HG02840 (cell line): ENCODE data around the gene RFTN2.
"Not testable (repeated sequence)": the region's sequence is repeated elsewhere in the genome, so short reads cannot be mapped to it uniquely, and the experiment has no call there.

Experiments used
- ATAC-seq: cut with Tn5 transposase; IDR thresholded peaks from one replicate; pipeline ENCODE4 v1.9.1; 2021; ENCODE audit warnings: mild to moderate bottlenecking, moderate library complexity, moderate number of reproducible peaks; ENCODE audit not compliant: unreplicated experiment, low FRiP score

RFTN2 gene

DNA sequence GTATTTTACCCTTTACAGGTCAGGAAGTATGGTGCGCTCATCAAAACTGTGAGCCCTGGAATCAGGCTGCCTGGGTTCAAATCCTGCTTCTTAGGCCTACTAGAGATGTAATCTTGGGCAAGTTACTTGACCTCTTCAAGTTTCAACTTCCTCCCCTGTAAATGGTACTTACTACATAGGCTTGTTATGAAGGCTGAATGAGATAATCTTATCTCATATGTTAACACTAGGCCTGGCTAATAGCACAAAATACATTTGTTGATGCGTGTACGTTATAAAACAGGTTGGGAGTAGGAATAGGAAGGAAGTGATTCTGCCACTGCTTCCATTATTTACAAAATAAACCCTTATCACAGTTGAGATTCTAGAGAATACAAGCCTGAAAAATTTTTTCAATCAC, 1.7 kb upstream of the RFTN2 start:
- ATAC-seq: no peak

DNA sequence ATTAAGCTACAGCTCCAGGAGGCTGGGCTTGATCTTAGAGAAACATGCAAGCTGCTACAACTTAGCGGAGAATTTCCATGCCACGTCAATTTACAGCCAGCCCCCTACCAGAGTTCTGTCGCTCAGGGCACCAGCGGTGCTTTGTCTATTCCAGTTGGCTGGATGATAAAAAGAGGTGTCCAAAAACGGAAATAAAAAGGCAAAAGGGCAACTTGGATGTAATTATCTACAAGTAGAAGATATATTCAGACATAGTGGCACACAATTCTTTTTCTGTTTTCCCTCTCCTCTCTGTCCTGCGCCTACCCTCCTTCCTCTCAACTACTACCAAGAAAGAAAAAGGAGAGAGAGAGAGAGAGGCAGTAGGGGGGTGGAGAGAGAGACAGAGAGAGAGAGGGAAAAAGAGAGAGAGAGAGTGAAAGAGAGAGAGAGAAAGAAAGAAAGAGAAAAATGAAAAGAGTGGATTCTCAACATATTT, 363 bp upstream of the RFTN2 start:
- ATAC-seq: no peak

DNA sequence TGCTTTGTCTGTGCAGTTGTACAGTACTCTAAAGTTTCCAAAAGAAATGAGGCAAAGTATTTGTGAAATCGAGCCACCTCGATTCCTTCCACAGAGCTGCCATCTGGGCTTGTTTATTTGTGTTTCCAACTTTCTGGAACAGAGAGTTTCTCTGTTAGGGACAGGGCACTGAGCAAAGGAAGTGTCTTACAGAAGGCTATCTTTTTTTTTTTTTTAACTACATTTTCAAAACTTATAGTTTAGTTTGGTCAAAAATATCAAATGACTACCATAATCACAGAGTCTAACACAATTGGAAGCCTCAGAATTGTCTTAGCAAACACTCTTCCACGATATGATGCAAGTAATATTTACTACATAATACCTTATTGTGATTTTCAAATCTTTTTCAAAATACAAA, 796 bp downstream of the RFTN2 start:
- no peak for ATAC-seq

DNA sequence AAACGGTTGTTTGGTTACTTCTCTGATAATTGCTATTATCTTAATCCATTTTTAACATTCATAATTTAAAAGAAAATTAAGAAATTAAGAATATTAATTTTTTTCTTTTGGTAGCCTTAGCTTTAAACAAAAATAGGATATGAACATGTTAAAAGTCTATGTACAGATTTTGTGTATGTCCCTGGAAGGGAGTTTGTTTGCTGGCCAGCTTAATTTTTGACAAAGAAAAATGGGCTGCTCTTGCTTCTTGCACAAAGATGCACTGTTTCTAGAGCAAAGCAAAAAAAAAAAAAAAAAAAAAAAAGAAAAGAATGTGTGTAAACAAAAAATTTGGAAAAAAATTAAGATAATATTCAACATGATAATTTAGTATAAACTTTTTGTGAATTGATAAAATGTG, 1.3 kb downstream of the RFTN2 start:
- no peak for ATAC-seq

DNA sequence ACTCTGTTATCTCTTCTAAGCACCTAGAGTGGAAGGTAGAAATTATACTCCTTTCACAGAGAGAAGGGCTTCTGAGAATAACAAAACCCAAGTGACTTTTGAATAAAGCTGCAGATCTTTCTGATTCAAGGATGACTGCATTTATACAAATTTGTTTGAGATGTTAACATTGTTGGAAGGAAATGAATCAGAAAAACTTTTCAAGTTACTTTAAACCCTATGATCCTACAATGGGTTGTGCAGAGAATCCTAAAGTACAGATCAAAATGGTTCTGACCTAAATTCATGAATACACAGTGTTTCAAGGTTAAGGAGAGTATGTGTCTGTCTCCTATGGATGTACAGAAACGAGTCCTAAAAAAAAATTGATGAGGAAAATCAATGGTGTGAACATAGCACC, 1.8 kb downstream of the RFTN2 start:
- no peak for ATAC-seq

DNA sequence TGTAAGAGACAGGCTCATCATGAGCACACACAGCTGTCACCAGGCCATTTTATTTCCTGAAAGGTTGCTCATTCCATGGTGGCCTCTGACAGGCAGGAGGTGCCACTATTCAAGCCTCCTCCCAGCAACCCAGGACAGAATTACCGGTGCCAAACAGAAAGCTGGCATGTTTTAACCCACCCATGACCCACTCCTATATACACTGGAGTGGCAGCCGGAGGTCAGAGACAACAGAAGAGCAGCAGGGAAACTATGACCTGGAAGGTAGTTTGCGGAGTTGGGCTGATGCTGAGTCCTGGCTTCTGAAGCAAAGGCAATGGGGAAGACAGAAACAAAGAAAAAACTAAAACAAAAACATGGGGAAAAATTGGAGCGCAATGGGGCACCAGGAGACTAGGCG, 2.3 kb downstream of the RFTN2 start:
- ATAC-seq: no peak

DNA sequence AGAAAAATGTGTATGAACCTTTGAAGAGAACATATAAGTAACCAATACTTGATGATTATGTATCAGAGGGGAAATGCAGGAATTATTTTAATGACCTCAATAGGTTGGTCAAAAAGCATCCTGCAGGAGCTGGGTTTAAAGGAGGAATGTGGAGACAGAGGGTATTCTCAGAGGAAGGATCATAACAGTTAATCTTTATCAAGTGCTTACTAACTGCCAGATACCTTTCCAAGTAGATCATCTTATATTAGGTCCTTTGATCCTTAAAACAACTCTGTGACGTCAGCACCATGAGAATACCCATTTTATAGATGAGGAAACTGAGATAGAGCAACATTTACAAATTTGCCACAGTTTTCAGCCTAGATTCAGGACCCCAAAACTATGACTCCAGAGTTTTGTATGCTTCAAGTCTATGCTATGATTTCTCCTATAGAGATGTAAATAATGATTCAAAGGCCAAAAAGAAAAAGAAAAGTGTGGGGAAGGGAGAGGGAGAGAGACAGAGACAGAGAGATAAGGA, 3.0 kb downstream of the RFTN2 start:
- no peak for ATAC-seq

DNA sequence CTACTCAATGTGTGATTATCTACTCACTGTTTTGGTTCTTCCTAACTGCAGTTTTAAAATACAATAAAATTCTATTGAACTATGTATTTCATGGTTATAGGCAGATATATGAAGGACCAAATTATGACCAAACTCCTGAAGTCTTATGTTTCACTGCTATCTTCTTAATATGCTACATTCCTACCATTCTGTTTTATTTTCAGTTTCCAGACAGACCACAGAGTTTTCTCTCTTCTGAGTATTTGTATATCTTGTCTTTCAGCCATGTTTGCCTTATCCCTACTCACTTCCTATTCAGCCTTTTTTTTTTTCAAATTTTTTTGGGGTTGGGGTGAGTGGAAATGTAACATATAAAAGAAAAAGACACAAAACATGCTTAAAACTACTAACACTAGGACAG, 6.3 kb downstream of the RFTN2 start:
- ATAC-seq: no peak

DNA sequence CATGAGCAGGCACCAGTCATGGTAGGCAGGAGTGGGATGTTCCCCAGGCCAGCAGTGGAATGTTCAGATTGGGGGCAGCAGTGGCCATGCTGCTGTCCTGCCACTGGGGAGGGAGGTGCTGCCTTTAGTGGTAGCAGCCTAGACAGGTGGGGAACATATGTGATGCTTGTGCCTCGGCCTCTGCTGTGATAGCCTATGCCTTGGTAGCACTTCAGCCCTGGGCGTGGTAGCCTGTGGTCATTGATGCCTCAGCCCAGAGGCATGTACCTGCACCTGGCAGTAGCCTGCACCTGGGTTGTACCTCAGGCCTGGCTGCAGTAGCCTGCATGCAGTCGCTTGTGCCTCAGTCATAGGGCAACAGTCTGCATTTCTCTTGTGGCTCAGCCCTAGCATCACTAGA, 7.1 kb downstream of the RFTN2 start:
- no peak for ATAC-seq

DNA sequence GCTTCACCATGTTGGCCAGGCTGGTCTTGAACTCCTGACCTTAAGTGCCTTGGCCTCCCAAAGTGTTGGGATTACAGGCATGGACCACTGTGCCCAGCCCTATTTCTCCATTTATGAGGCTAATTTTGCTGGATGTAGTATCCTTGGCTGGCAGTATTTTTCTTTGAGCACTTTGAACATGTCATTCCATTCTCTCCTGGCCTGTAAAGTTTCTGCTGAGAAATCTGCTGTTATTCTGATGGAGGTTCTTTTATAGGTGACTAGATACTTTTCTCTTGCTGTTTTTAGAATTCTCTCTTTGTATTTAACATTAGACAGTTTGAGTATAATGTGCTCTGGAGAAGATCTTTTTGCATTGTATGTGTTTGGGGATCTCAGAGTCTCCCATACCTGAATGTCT, 9.1 kb downstream of the RFTN2 start:
- no peak for ATAC-seq

DNA sequence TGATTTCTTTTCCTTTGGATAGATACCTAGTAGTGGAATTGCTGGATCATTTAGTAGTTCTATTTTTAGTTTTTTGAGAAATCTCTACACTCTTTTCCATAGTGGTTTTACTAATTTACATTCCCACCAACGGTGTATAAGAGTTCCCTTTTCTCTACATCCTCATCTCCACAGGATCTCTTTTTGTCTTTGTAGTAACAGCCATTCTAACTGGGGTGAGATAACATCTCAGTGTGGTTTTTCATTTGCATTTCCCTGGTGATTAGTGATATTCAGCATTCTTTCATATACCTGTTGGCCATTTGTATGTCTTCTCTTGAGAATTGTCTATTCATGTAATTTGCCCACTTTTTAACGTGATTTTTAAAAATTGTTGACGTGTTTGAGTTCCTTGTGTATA, 13.8 kb downstream of the RFTN2 start:
- ATAC-seq: no peak

DNA sequence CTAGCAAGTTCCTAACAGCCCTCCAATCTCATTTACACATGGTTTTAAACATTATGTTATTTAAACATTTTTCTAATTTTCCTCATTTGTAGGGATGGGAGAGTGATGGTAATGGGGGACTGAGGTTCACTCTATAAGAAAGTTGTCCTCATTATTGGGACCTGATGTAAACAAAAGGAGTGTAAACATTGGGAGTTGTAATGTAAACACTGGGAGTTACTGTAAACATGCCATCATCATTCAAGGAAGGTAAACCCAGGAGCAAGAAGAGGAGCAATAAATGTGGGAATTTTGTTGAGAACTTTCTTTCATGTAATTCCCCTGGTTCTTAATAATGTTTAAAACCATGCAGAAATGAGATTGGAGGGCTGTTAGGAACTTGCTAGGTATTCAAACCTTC, 17.8 kb downstream of the RFTN2 start:
- no peak for ATAC-seq

DNA sequence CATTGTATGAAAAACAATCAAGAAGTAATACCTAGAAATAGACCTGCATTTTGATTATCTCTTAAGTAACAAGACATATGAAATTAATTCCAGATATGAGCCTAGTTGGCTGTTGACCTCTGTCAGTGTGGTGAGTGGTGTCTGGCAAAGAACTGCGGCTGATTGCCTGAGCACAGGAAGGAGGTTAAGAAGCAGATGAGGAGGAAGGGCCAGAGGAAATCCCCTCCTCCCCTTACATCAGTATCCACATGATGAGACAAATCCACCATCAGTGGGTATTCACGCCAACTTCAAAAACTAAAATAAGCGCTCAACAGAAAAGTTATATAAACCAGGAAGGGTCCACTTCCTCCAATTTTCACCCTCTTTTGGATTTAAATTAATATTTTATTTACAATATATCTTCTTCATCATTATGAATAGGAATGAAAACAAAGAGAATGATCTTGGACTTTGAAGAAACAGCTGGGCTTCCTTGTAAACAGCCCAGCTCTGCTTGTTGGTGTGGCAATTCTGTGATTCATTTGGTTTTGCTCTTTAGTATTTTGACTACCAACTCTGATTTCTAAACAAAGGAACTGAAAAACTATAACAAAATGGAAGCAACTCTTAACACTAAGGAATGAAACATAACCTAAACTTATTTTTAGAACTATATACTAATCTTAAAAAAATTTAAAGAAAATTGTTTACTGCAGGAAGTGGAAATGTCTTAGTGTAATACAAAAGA, 27.3 kb downstream of the RFTN2 start:
- ATAC-seq: no peak

DNA sequence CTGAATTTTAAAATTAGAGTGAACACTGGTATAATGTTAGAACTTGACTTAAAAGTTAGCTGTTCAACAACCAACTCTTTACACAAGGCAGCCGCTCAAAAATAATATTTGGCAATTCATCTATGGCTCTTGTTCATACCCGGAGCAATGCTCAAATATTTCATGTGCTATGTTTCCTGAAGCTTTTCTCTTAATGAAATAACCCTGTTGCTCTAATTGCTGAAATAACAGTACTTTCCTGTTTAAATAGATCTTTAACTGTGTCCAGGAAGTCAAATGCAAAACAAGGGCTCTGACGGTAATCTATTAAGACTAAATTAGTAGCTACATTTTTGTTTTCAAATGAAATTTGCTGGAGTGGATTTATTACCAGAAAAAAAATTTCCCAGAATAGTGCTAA, 33.7 kb downstream of the RFTN2 start:
- no peak for ATAC-seq

DNA sequence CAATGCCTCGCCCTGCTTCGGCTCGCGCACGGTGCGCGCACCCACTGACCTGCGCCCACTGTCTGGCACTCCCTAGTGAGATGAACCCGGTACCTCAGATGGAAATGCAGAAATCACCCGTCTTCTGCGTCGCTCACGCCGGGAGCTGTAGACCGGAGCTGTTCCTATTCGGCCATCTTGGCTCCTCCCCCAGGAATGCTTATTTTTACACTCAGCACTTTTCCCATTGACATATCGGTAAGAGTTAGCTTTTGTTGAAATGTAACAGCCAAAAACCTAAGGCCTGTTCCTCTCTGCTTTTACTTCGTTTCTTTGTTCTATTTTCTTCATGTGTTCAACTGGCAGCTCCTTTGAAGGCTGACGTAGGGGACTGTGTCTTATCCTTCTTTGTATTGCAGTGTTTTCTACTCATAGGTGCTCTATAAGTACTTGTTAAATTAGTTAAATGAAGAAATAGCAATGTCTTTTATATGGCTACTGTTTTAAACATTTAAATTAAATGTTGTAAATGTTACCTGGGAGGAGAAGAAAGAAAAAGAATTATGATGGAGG, 34.7 kb downstream of the RFTN2 start:
- not testable (repeated sequence) for ATAC-seq

DNA sequence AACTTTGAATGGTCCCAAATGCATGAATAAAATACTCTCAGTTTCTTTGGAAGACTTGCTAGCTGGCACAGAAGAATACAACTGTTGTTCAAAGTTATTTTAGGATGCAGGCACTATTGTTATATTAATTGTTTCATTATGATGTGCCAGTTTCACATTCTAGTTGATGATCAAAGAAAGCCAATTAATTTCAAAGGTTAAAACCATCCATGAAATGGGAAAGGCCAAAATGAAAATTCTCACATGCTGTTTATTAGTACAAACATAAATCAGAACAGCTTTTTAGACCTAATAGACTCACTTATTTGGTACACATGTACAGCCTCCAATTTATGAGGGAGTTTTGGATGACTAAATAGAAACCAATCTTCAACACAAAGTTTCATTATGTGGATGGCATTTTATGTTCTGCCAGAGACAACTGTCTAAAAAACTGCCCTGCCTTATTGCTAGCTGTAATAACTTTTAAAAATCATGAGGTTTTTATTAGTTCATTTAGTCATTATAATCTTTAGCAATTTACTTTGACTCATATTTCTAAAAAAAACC, 42.2 kb downstream of the RFTN2 start:
- no peak for ATAC-seq

DNA sequence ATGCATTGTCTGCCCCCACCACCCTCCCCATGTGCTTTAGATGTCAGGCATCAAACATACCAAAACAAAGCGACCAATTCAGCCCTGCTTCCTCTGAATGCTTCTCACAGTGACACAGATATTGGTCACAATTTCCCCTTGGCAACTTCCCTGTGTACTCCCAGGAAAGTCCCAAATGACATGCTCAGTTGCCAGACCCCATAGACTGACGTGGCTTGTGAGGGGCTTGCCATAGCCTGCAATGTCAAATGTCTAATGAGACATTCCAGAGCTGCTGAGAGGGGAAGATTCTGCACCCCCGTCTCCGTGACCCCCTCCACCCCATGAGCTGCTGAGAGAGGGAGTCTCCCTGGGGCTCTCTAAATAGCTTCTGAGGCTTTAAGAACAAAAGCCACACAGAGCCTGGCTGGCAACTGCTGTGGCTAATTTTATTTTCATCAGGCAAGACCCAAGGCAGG, 47.3 kb downstream of the RFTN2 start:
- no peak for ATAC-seq

DNA sequence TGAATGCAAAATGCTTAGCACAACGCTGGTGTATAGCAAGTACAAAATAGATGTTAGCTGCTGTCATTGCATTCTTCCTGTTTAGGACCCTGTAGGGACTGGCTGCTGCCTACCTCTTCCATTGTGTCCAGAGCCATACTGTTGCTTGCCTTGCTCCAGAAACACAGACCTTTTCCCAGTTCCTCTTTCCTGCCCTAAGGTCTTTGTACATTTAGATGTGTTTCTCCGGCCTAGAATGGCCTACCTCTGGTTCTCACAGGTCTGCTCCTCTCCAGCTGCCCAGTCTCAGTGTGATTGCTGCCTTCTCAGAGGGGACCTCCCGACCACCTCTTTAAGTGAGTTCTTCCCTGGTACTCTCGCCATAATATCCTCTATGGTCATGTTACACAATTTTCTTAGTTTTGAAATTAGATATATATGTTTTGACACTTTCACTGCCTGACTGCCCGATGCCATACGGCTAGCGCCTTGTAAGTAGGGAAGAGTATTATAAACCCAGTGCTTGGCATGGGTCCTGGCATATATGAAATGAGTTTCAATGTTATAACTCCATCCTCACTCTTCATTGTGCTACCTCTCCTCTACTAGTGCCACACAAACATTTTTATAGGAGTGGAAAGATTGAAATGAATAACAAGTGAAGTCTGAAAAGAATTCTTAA, 48.3 kb downstream of the RFTN2 start:
- no peak for ATAC-seq

DNA sequence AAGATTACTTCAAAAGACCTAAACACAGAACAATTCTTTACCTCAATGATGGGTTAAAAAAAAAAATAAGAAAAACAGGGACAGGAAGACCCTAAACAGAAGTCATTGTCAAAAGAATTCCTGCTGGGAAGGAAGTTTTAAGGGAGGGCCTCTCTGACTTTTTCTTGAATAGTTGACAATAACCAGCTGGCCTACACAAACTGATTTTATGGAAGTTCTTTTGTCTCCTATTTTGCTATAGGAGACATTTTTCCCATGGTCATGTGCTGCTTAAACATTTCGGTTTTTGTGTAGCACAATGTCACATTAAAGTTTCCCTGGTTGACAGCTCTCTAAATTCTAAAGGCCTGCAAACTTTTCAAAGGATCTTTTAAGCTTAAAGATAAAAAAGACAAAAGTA, 55.3 kb downstream of the RFTN2 start:
- no peak for ATAC-seq

DNA sequence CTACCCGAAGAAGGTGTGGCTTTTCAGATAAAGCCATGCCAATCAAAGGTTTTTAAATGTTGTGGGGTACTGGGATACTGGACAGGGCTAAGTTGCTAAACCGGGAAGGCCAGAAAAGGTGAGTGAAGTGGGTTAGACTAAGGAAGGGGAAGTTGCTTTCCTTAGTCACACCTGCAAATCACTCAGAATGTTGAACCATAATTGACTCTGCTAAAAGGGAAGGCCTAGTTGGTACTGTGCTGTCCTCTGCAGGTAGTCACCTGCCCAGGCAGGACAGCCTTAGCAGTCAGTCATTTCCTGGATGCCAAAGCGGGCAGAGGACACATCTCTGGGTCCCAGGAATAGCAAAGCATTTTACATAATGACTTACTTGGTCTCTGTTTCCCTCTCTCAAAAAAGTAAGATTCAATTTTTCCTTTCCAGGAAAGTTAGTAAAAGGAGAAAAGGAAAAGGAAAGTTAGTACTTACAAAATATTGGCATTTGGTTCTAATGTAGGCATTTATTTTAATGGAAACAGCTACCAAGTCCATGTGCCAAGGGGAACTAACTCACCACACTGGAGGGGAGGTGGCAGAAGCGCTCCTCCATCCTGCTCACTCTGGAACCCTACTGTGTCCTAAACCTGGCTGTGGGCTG, 60.3 kb downstream of the RFTN2 start:
- ATAC-seq: no peak

DNA sequence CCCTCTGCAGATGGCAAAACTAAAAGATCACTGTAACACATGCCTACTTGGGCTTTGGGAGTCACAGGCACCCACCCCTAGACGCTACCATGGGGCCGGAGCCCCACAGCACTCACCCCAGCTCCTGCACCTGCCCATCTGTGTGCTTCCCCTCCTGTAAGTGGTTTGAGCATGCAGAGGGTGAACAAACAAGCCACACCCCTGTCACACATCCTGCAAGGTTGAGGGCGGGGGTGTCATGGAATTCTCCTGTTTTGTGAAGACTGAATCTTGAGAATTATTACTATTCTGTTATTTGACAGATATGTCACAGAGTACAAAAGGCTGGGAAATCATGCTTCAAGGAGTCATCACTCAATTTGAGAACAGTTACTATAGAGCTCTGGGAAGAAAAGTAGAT, 60.9 kb downstream of the RFTN2 start:
- ATAC-seq: no peak
